ENCODE results near the gene MAP3K8. TPM values are rescaled to one million over a fixed set of nuclear protein-coding genes. Genes with fewer than 3 reads are reported as not detected.
A peak's percentile ranks its signal among the peaks of the same experiment; 100 is the strongest.

MAP3K8 gene
- polyA plus RNA-seq, 3 donors: 54.5 to 206 (median 59.2) TPM

DNA sequence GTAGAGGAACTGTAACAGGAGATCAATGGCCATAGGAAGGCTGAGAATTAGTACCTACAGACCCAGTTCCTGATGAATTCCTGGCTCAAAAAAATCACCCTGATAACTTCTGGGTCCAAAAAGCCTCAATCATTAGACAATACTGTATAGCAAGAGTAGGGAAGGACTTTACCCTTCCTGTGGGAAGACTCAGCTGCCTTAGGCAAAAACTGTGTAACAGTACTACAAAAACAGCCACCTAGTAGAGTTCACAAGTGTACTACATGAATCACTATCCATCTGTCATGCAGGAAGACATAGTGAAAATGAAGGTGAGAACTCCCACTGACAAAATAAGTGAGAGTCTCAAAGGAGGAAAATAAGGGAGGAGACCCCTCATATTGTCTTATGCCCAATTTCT lies 47.6 kb downstream of the MAP3K8 start:
- H4K20me1 ChIP-seq (ENCODE audit: insufficient read depth, low read length): no peaks in the 10 kb centered on the region
- Mint-ChIP-seq H3K9me3 (peaks cover 0 to 11% (median 5%) of the 10 kb centered on the region in 7 donors), H3K27me3 (ENCODE audit: low read depth in 3 of 3) (no peaks in the 10 kb centered on the region), H3K4me3 (no peak overlapping the region), H3K36me3 (no peaks in the 10 kb centered on the region), H3K4me1 (peaks cover 21% of the 10 kb centered on the region), H3K27ac (peak overlapping the region in 3 of 7 donors; percentile 8 to 73 (median 53))
- peaks cover 0 to 1% of the 10 kb centered on the region in 2 donors for H3K9me3 ChIP-seq (replicated peaks in 1 of 2; ENCODE audit: control insufficient read depth in 1 of 2, insufficient read depth in 1 of 2, low read length in 2 of 2)
- H3K36me3 ChIP-seq (replicated peaks in 1 of 2; ENCODE audit: control insufficient read depth in 1 of 2, insufficient read depth in 2 of 2, low read length in 2 of 2): no peaks in the 10 kb centered on the region
- no peak overlapping the region for H3K9ac ChIP-seq (ENCODE audit: insufficient read depth, low read length, poor library complexity, severe bottlenecking)
- no peaks in the 10 kb centered on the region for H3K79me2 ChIP-seq (ENCODE audit: insufficient read depth, low read length)
- DNase-seq: no peak
- H3K4me3 ChIP-seq (replicated peaks in 1 of 3; ENCODE audit: low read depth in 2 of 3, low read length in 3 of 3): no peak overlapping the region
- H3K4me2 ChIP-seq (replicated peaks; ENCODE audit: extremely low read depth, low read length, poor library complexity, severe bottlenecking): no peak overlapping the region
- H3K4me1 ChIP-seq (ENCODE audit: control insufficient read depth in 1 of 2, insufficient read depth in 2 of 2, low read length in 2 of 2): peaks cover 16 to 23% of the 10 kb centered on the region in 2 donors
- no peak overlapping the region for H3K27ac ChIP-seq (ENCODE audit: low read depth in 1 of 2, low read length in 2 of 2)
- intact Hi-C loops (cut with micrococcal nuclease): no loop called here
- no peak overlapping the region for H2AFZ ChIP-seq (ENCODE audit: insufficient read depth, low read depth, low read length, poor library complexity, severe bottlenecking)
- no peaks in the 10 kb centered on the region for H3K27me3 ChIP-seq (ENCODE audit: control insufficient read depth in 2 of 2, insufficient read depth in 2 of 2, low read length in 2 of 2)
- TF ChIP-seq, protein P1, sequence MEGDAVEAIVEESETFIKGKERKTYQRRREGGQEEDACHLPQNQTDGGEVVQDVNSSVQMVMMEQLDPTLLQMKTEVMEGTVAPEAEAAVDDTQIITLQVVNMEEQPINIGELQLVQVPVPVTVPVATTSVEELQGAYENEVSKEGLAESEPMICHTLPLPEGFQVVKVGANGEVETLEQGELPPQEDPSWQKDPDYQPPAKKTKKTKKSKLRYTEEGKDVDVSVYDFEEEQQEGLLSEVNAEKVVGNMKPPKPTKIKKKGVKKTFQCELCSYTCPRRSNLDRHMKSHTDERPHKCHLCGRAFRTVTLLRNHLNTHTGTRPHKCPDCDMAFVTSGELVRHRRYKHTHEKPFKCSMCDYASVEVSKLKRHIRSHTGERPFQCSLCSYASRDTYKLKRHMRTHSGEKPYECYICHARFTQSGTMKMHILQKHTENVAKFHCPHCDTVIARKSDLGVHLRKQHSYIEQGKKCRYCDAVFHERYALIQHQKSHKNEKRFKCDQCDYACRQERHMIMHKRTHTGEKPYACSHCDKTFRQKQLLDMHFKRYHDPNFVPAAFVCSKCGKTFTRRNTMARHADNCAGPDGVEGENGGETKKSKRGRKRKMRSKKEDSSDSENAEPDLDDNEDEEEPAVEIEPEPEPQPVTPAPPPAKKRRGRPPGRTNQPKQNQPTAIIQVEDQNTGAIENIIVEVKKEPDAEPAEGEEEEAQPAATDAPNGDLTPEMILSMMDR (IDR thresholded peaks at IDR 0.05): no peak

- peak; percentile 65 to 81 (median 74) for DNase-seq
- peaks cover 59% of the 10 kb centered on the region for H3K4me1 Mint-ChIP-seq
- Histone ChIP-seq H3K27me3 (ENCODE audit: control insufficient read depth in 2 of 2, insufficient read depth in 2 of 2, low read length in 2 of 2) (no peaks in the 10 kb centered on the region), H3K36me3 (replicated peaks in 1 of 2; ENCODE audit: control insufficient read depth in 1 of 2, insufficient read depth in 2 of 2, low read length in 2 of 2) (no peaks in the 10 kb centered on the region), H3K4me1 (ENCODE audit: control insufficient read depth in 1 of 2, insufficient read depth in 2 of 2, low read length in 2 of 2) (peaks cover 60% of the 10 kb centered on the region in 2 donors), H3K4me3 (replicated peaks in 1 of 3; ENCODE audit: low read depth in 2 of 3, low read length in 3 of 3) (peak overlapping the region in 1 of 3 experiments; percentile 33), H3K79me2 (ENCODE audit: insufficient read depth, low read length) (no peaks in the 10 kb centered on the region), H2AFZ (ENCODE audit: insufficient read depth, low read depth, low read length, poor library complexity, severe bottlenecking) (peak overlapping the region; percentile 4), H3K9ac (ENCODE audit: insufficient read depth, low read length, poor library complexity, severe bottlenecking) (peak overlapping the region; percentile 48), H3K9me3 (replicated peaks in 1 of 2; ENCODE audit: control insufficient read depth in 1 of 2, insufficient read depth in 1 of 2, low read length in 2 of 2) (no peaks in the 10 kb centered on the region), H3K4me2 (replicated peaks; ENCODE audit: extremely low read depth, low read length, poor library complexity, severe bottlenecking) (peak overlapping the region; percentile 37), H4K20me1 (ENCODE audit: insufficient read depth, low read length) (no peaks in the 10 kb centered on the region), H3K27ac (ENCODE audit: low read depth in 1 of 2, low read length in 2 of 2) (peak overlapping the region; percentile 73 to 89)
- TF ChIP-seq, protein P1 (IDR thresholded peaks at IDR 0.05): no peak
- intact Hi-C loops (cut with micrococcal nuclease): no loop called here
- peaks cover 1 to 3% of the 10 kb centered on the region in 2 donors for H3K36me3 Mint-ChIP-seq
- peaks cover 0 to under 1% (median 0%) of the 10 kb centered on the region in 3 donors for H3K27me3 Mint-ChIP-seq (ENCODE audit: low read depth in 3 of 3)
- peaks cover 0 to 4% (median 0%) of the 10 kb centered on the region in 7 donors for H3K9me3 Mint-ChIP-seq
- H3K4me3 Mint-ChIP-seq: peak overlapping the region in 1 of 2 donors; percentile 63
- WGBS (ENCODE audit: insufficient coverage): 0% methylated on average over 2 of the region's 6 CpGs
- H3K27ac Mint-ChIP-seq: peak overlapping the region; percentile 94 to 99 (median 96)
These were observed 54.3 kb downstream of the MAP3K8 start for GRCh38 chr10:30488316-30488715.

Data from CD14-positive monocyte (primary cell).